Kidney (tissue), 14 donors: ENCODE data around the gene RPL38. TPM values are rescaled to one million over a fixed set of nuclear protein-coding genes. Genes with fewer than 3 reads are reported as not detected.

Source experiments
- DNase-seq, 5 donors: peaks; one replicate each; pipeline ENCODE4 v3.0.0-alpha.2; 2013 to 2020
- FAIRE-seq: peaks from 2 replicates; lab custom pipeline; 2012; peaks lifted over from hg19 to GRCh38; lab: Jason Lieb, UNC
- H3K27ac ChIP-seq, 2 donors: one replicate each; pipeline ENCODE4 v1.7.0; 2013; ENCODE audit warnings: low read depth in 2 of 2, low read length in 2 of 2, inconsistent platforms in 1 of 2
- H3K27me3 ChIP-seq: one replicate; pipeline ENCODE4 v1.7.1; 2013; ENCODE audit warnings: low read length, inconsistent platforms; ENCODE audit not compliant: control insufficient read depth, insufficient read depth
- H3K36me3 ChIP-seq, 3 donors: one replicate each; pipeline versions ENCODE4 v1.7.0 to v1.7.1; 2013; ENCODE audit warnings: low read length in 3 of 3, control low read depth in 1 of 3, inconsistent platforms in 1 of 3; ENCODE audit not compliant: insufficient read depth in 3 of 3, control insufficient read depth in 2 of 3
- H3K4me1 ChIP-seq, 3 donors: one replicate each; pipeline versions ENCODE4 v1.7.0 to v1.7.1; 2013; ENCODE audit warnings: low read length in 3 of 3, inconsistent platforms in 1 of 3, low read depth in 1 of 3; ENCODE audit not compliant: control insufficient read depth in 2 of 3, insufficient read depth in 2 of 3
- H3K4me3 ChIP-seq, 3 donors: one replicate each; pipeline versions ENCODE4 v1.7.0 to v1.8.1; 2013; ENCODE audit warnings: low read length in 3 of 3, control low read depth in 1 of 3, inconsistent platforms in 1 of 3
- H3K9ac ChIP-seq, 3 donors: one replicate each; pipeline versions ENCODE4 v1.7.0 to v1.7.1; 2013; ENCODE audit warnings: low read length in 3 of 3, control low read depth in 1 of 3, inconsistent platforms in 1 of 3
- H3K9me3 ChIP-seq, 3 donors: one replicate each; pipeline versions ENCODE4 v1.7.0 to v1.7.1; 2013; ENCODE audit warnings: low read length in 3 of 3, control low read depth in 1 of 3, inconsistent platforms in 1 of 3; ENCODE audit not compliant: control insufficient read depth in 2 of 3, insufficient read depth in 1 of 3
- CTCF ChIP-seq: IDR thresholded peaks from 3 replicates; pipeline ENCODE4 v1.5.1; 2012; ENCODE audit warnings: mild to moderate bottlenecking, moderate library complexity, borderline replicate concordance; ENCODE audit not compliant: insufficient read depth; ENCODE audit errors: extremely low read depth
- intact Hi-C: fragments of 100-400 bp; cut with DNase I; formaldehyde crosslinking; loops from one replicate; pipeline ENCODE4 v1.11.1; 2022
- polyA plus RNA-seq: library from polyadenylated mRNA; stranded (reverse); fragments of 350-450 nt; fragmentation: Illumina TruSeq; extraction: RNeasy Lipid Tissue Mini Kit (QIAGEN cat#74804); gene quantifications from one replicate; pipeline ENCODE4 v1.2.3, GENCODE V29; 2014; ENCODE audit warnings: low read depth, low replicate concordance; ENCODE audit not compliant: insufficient read depth
- total RNA-seq: library from RNA; stranded (reverse); fragmentation: NEBNext Ultra II Directional; extraction: Animal tissue kit (Norgen Biotek cat#: 25700); gene quantifications from one replicate; pipeline ENCODE4 v1.2.1, GENCODE V29; 2021
- donor health status: control.
- donor health status: control.
- donor health status: control.
- donor health status: control.
- donor health status: control.
- donor health status: DM: yes; HTN: yes; CAD: no.
- donor health status: Normal renal cell carcinoma (clear cell type).

RPL38 gene
- total and polyA plus RNA-seq, 2 donors from 2014 or later: 664 to 1,966 TPM

- H3K9me3 ChIP-seq: no peaks in the 10 kb centered on the region
- H3K4me1 ChIP-seq: no peaks in the 10 kb centered on the region
- H3K9ac ChIP-seq: no peak overlapping the region
- no peak for DNase-seq
- no peaks in the 10 kb centered on the region for H3K27me3 ChIP-seq
- no peak for TF ChIP-seq CTCF
- intact Hi-C loops: no loop called here
- H3K36me3 ChIP-seq: no peaks in the 10 kb centered on the region
- FAIRE-seq: no peak
- H3K27ac ChIP-seq: no peak overlapping the region
- no peak overlapping the region for H3K4me3 ChIP-seq
Observed at GRCh38 chr17:74196541-74197317, 6.7 kb upstream of the RPL38 start.

GRCh38 chr17:74197801-74198200 is 5.7 kb upstream of the RPL38 start:
- intact Hi-C loops: no loop called here
- FAIRE-seq (no peak), DNase-seq (no peak)
- H3K4me3 ChIP-seq: no peak overlapping the region
- H3K9ac ChIP-seq: no peak overlapping the region
- H3K36me3 ChIP-seq: no peaks in the 10 kb centered on the region
- H3K27me3 ChIP-seq: no peaks in the 10 kb centered on the region
- no peak for TF ChIP-seq CTCF
- H3K9me3 ChIP-seq: no peaks in the 10 kb centered on the region
- H3K27ac ChIP-seq: no peak overlapping the region
- H3K4me1 ChIP-seq: no peaks in the 10 kb centered on the region

GRCh38 chr17:74198694-74199093 is 4.8 kb upstream of the RPL38 start:
- no peaks in the 10 kb centered on the region for H3K4me1 ChIP-seq
- no peak overlapping the region for H3K9ac ChIP-seq
- H3K9me3 ChIP-seq: no peaks in the 10 kb centered on the region
- no peak overlapping the region for H3K4me3 ChIP-seq
- H3K27me3 ChIP-seq: no peaks in the 10 kb centered on the region
- TF ChIP-seq CTCF: no peak
- no peaks in the 10 kb centered on the region for H3K36me3 ChIP-seq
- no peak overlapping the region for H3K27ac ChIP-seq
- DNase-seq (no peak), FAIRE-seq (no peak)
- intact Hi-C loops: no loop called here
